HG03354 (cell line): Measurements from ENCODE around the gene TMEM255B.
"Not testable (repeated sequence)": the region's sequence is repeated elsewhere in the genome, so short reads cannot be mapped to it uniquely, and the experiment has no call there.

Source experiments
- ATAC-seq: cut with Tn5 transposase; IDR thresholded peaks from one replicate; pipeline ENCODE4 v1.9.1; 2021; ENCODE audit warnings: mild to moderate bottlenecking; ENCODE audit not compliant: unreplicated experiment, poor library complexity, severe bottlenecking

The TMEM255B gene

DNA sequence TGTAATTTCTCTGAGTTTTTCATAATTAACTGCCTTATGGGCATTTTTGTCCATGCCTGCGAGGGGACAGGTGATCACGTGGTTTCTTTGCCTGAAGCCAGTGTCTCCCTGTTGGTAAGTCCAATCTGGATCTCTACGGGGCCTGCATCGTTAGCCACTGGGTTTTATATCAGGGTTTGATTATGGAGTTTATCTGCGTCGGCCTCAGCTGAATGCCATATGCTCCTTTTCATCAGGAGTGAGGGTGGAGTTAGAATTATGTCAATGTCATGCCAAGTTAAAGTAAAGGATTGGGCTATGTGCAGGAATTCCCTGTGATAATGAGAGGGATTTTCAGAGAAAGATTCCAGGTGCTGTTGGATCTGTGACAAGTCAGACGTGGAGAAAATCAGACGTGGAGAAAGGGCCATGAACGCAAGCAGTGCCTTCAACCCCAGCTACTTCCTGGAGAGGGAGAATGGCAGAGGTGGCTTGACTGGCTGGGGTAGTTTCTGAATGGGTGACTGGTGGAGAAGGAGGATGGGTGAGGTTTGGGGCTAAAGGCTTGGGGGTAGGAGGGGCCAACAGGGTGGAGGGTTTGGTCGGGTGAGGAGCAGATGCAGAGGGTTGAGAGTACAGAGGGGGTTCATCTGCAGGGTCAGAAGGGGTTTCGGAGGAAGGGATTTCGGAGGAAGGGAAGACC lies 24.3 kb downstream of the TMEM255B start:
- no peak for ATAC-seq

DNA sequence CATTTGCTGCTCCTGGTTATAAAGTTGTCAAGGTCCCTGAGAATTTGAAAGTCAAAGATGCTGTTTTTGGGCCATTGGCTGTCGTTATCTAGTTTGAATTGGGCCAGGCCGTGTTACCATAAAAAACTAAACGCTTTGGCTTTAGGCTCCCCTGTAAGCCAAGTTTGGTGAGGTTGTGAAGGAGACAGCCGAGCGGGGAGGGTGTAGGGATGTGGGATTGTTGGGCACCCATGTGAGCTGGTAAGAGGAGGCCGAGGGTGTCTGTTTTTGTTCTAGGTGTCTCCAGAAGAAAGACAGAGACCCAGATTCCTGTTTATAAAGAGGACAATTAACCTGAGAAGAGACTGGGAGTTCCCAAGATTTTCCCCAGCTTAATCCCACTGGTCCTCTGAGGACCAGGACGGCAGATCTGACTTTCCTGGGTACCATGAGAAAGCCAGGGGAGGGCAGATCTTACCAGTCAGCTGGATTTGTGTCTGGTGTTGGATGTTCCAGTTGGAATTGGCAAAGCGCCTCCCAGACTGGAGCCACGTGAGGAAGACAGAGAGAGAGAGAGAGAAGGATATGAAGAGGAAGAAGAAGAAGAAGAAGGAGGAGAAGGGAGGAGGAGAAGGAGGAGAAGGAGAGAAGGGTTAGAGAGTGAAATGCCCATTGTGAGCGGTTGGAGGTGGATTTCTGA lies 25.1 kb downstream of the TMEM255B start:
- ATAC-seq, result no peak

DNA sequence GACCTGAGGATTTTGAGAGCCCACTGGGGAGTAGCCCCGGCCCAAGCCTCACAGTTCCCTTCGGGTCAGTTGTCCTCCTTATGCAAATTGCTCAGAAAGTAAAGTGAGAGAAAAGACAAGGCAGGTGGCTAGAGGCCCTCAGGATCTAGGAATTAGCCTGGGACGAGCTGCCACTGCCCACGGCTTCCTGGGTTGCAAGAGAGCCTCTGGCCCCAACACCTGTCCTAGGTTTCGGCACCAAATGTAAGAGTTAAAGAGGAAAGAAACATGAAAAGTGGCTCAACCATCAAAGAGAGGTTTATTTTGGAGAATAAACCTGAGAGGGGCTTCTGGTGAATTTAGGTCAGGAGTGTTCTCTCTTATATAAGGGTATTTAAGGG lies 25.6 kb downstream of the TMEM255B start:
- no peak for ATAC-seq

DNA sequence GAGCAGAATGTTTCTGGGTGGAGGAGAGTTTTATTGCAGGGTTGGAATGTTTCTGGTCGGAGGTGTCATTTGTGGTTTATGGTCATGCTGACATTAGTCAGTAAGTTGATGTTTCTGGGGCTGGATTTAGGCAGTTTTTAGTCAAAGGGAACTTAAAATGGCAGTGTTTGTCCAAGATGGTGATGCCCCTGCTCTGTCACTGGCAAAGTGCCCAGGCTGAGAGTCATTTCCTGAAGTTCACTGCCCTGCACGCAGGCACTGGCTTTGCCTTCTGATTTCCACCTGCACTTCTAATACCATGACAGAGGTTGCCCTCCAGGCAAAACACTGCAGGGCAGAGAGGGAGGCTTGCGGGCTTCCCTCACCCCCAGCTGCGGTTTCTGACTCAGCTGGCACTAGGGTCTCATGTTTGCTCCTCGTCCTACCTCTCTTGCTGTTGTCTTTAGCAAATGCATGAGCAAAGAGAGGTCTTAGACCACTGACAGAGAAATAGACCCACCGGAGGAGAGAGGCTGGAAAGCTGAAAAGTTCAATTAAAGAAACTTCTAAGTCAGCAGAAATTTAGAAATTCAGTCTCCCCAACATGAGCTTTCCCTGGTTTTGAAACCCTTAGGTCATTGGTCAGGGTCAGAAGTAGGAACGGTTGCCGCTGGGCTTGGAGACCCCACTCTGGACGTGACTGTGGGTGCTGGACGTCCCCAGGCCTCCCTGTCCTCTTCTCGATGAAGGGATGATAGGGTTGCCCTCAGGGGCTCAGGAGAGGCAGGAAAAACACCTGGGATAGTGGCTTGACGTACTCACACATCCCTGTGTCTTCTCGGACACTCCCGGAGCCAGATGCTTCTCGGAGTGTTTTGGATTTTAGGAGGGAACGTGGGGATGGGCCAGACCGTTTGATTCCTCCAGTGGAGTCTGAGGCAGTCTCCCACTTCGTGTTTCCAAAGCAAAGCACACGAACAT lies 26.3 kb downstream of the TMEM255B start:
- no peak for ATAC-seq

DNA sequence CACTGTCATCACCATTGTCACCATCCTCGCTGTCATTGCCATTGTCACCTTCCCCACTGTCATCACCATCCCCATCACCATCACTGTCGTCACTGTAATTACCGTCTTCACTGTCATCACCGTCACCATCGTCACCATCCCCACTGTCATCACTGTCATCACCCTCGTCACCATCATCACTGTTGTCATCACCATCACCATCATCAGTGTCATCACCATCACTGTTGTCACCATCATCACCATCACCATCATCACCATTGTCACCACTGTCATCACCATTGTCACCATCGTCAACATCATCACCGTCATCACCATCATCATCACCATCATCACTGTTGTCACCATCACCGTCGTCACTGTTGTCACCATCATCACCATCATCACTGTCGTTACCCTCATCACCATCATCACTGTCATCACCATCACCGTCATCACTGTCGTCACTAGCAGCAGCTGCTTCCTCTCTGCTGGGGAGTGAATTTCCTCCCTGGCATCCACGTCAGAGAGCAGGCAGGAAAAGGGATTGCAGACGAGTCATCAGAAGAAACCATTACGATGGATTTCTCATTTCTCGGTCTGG lies 27.3 kb downstream of the TMEM255B start:
- ATAC-seq, result no peak

DNA sequence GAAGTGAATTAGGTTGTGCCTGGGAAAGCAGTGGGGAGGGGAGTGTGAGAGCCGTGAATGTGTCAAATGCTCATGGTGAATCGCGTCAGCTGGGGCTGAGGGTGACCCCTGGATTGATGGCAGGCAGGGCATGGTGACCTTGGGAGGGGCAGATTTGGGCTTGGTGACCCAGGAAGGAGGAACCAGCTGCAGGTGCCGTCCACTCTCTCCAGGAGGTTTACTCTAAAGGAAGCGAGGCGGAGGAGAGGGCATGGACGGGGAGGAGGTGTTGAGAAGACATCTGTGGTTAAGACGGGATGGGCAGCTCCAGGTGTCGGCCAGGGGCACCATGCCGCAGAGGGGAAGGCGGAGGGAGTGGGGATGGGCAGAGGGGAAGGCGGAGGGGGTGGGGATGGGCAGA lies 28.7 kb downstream of the TMEM255B start:
- no peak for ATAC-seq

DNA sequence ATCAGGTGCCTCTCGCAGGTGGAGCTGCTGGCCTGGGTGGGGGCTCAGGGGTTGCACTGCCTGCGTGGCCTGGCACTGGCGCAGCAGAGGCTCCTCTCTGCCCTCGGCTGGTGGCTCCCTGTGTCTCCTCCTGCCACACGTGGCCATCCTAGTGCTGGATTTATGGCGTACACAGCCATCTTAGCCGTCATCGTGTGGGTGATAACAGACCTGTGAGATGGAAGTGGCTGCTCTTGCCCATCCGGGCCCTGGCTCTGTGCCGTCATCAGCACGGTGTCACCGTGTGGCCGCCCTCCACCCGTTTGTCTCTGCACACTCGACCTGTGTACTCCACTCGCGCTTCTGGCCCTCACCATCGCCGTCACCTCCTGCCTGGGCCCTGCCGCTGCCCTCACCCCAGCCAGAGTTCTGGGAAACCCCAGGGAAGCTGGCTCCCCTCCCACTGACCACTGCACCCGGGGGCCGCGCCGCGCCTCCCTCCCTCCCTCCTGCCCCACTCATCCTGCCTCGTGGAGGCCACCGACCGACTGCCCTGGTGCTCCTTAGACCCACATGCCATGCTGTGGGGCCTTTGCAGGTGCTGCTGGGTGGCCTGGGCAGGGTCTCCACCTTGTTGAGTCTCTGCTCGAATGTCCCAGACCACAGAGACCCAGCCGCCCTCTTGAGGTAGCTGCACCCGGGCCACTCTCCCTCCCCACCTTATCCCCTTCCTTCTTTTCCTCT lies 29.5 kb downstream of the TMEM255B start:
- ATAC-seq, result no peak

DNA sequence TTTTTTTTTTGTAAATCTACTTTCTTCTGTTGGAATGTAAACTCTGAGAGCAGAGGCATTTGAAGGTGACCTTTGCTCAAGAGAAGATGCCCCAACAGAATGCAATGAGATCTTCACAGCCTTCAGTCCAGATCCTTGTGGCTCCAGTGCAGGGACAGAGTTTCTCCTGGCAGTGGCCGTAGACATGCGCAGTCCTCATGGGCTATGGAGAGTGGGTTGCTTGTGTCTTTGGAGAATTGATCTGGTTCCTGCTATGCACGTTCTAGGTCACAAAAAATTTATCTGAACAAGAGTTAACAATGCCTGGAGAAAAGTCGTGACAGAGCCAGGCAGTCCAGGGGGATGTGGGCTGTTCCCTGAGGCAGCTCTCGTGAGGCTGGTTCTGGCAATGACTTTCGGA lies 30.1 kb downstream of the TMEM255B start:
- ATAC-seq, result no peak

DNA sequence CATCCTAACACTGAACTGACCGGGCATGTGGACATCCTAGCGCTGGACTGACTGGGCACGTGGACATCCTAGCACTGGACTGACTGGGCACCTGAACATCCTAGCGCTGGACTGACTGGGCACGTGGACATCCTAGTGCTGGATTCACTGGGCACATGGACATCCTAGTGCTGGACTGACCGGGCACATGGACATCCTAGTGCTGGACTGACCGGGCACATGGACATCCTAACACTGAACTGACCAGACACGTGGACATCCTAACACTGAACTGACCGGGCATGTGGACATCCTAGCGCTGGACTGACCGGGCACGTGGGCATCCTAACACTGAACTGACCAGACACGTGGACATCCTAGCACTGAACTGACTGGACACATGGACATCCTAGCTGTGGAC lies 30.9 kb downstream of the TMEM255B start:
- not testable (repeated sequence) for ATAC-seq

DNA sequence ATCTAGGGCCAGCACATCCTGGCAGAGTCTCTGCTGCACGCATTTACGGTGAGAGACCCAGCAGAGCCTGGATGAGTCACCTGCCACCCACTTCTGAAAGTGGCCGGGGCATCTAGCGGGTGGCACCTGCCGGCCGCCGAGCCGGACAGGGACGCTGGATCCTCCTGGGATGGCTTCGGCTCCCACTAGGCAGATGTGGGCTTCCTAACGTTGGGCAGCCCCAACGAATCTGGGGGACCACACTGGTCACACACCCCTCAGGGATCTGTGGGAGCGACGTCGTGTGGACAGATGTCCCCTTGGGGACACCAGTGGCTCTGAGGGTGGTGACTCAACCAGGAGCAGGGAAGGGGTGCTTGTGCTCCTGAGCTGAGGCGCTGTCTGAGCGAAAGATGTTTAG lies 32.2 kb downstream of the TMEM255B start:
- no peak for ATAC-seq

DNA sequence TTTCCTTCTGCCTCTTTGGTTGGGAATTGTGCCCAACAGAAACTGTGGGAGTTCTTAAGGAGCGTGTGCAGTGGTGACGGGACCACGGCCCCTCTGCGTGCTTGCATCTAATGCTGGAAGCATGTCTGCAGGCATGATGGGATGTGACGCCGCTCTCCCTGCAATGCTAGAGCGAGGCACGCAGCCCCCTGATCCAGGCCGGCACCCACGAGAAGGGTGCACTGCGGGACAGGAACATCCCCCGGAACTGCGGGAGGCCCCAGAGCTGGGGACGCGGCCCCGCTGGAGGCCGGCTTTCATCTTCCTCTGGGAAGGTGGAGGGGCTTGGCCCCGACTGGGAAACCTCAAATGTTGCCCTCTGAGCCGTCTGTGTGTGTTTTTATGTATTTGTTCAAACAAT lies 32.7 kb downstream of the TMEM255B start:
- ATAC-seq, result no peak

DNA sequence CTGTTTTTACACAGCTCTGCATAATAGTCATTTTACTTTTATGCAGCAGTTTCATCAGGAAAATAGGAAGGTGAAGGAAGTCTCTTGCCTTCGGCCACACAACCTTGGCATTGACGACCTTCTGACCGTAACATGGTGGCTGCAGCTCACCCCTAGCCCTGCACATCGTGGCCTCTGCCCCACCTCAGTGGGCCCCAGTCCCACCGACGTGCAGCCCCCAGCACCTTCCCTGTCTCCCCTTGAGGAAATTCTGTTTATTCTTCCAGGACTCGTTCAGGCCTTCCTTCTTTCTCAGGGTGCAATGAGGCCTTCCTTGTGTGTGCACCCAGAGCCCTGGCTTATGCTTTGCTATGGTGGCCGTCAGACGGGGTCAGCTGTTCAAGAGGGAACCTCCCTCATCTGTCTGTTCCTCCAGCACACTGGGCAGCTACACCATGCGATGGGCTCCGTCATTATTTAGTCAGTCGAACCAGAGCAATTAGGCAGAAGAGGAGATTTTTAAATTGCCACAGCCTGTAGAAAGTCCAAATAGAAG lies 33.3 kb downstream of the TMEM255B start:
- no peak for ATAC-seq

DNA sequence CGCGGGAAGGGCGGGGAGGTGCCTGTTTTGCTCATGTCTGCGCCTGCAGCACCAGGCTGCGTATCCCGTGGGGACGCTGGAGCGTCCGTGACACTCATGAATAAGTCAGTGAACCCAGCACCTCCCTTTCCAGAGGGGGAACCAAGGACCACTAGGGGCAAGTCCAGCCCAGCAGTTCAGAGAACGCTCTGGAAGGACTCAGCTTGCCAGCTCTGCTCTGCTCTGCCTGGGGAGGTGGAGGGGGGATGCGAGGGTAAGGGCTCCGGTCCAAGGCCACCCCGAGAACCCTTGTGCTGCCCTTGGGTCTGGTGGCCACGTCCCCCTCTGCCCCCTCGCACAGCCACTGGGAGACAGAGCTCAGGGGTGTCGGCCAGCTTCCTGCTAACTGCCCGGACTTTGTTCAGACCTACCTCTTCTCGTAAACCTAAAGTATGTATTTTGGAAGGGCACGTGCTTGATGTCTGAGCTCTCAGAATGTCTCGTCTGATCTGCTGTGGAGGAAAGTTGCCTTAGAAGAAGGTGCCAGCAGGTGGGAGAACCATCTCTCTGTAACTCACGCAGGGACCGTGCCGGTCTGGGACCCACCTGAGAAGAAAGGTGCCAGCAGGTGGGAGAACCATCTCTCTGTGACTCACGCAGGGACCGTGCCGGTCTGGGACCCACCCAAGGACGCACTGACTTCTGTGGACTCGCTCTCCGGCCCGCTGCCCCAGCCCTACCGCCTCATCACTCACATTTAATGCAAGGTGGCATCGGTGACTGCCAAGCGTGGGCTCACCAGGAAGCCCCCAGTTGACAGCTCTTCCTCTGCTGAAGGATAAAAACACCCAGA lies 34.1 kb downstream of the TMEM255B start:
- ATAC-seq, result no peak

DNA sequence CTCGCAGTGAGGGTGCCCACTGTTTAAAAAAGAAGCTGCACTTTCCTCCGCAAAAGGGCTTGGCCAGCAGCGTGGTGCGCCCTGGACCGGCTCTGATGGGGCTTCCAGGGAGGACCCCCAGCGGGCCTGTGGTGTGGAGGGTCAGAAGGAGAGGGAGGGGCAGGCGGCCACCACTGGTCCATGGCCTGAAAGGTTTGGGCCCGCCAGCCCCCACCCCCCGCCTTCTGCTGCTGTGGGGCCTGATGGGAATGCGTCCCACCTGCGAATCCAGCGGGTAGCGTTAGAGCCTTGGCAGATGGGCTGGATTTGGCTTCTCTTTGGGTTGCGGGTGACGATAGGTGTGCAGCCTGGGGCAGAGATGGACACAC lies 34.7 kb downstream of the TMEM255B start:
- no peak for ATAC-seq

DNA sequence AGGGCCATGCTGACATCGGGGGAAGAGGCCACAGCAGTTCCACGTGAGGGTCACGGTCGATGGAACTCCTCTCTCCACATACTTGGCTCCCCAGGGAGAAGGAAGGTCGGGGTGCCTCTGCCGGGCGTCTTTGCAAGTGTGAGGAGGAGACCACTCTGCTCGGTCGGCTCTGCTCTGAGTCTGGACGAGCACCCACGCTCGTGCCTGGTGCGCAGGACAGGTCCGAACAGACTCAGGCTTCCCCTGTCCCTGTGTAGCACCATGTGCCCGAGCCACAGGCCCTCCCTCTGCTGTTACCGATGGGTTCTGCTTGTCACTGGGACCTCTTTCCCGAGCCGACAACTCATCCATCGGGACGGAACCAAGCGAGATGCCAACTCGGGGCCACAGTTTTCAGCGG lies 35.1 kb downstream of the TMEM255B start:
- ATAC-seq, result no peak

DNA sequence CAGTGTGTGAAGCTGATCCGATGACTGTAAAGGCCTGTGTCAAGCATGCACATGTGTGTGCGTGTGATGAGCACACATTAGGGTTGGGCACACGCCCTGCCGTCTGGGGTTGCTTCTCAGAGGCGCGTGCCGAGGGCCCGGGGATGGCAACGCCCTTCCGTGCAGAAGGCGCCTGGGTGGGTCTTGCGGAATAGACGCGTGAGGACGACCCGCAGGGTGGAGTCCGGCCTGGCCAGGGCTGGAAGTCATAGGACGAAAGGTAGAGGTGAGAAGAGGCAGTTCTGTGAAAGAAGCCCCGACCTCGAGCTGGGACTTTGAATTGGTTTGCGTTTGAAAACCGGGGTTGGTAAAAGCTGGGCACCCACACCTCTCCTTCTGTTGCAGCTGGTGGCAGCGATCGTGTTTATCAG lies 35.7 kb downstream of the TMEM255B start:
- ATAC-seq, result no peak

DNA sequence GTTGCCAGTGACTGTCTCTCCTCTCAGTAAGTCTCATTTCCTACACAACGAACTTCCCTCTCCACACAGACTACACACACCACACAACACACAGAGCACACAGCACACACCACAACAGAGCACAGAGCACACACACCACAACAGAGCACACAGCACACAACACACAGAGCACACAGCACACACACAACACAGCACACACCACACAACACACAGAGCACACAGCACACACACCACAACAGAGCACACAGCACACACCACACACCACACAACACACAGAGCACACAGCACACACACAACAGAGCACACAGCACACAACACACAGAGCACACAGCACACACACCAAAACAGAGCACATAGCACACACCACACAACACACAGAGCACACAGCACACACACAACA lies 36.3 kb downstream of the TMEM255B start:
- ATAC-seq, result not testable (repeated sequence)

DNA sequence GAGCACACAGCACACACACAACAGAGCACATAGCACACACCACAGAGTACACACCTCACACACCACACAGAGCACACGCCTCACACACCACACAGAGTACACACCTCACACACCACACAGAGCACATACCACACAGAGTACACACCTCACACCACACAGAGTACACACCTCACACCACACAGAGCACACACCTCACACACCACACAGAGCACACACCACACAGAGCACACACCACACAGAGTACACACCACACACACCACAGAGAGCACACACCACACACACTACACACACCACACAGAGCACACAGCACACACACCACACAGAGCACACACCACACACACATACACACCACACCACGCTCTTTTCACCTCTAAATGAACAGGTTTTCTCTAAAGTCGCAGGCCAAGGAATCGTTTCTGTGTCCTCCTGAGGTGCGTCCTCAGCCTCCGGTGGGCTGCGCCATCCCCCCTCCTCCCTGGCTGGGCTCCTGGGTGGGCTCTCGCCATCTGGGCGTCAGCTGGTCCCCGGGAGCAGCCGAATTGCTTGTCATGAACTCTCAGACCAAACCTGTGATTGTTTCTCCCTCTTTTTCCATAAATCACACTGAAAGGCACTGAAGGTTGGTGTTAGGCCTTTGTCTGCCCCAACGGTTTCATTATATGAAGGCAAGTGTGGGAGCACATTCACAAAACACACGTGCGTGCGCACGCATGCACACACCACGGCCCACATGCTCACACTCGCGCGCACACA lies 37.4 kb downstream of the TMEM255B start:
- ATAC-seq, result no peak
